Fibroblast of lung (primary cell): ENCODE data around the gene RNF32.

Experiments
- EZH2 ChIP-seq: IDR thresholded peaks from 2 replicates; pipeline ENCODE4 v1.5.1; 2012; ENCODE audit warnings: low read length, control low read depth, mild to moderate bottlenecking; ENCODE audit errors: missing control alignments
- TF ChIP-seq, protein P1 (sequence below), 2 donors: IDR thresholded peaks in 1 of 2; conservative IDR thresholded peaks in 1 of 2; 1 replicate in 1 of 2; 2 replicates in 1 of 2; pipeline ENCODE4 v1.5.1; 2011 to 2012; ENCODE audit warnings: low read length in 2 of 2, control low read depth in 1 of 2, inconsistent platforms in 1 of 2, low read depth in 1 of 2, mild to moderate bottlenecking in 1 of 2

DNA sequence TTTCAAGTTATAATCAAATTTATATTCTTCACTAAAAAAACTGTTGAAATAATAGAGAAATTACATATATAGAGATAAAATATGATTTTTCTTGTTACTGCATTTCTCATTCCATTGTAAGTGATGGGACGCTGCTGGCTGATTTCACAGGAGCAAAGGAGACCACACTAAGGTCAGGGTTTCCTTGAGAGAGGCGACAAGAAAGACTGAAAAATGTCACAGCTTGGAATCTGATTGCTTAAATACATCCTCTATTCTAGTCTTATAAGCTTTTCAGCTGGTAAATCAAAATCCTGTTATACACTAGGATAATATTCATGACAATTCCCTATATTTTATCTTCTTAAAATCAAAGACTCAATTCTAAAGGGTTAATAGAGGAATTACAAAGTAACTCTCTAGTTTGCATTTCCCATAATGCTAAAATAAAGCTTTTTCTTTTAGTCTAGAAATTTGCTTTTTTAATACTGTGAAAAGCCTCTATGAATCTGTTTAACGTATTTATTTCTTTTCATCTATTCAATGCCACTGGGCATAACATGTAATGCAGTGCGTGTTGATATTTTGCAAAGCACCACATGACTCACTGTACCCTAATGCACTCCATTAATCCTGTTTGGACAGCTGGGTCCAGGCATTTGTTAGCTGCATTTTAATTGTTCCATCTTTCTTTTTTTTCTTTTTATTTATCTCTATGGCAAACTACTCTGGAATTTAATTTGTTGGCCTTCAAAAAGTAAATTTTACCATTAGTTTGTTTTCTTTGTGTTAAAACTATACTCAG is 81.7 kb downstream of the RNF32 start:
- TF ChIP-seq, protein P1, sequence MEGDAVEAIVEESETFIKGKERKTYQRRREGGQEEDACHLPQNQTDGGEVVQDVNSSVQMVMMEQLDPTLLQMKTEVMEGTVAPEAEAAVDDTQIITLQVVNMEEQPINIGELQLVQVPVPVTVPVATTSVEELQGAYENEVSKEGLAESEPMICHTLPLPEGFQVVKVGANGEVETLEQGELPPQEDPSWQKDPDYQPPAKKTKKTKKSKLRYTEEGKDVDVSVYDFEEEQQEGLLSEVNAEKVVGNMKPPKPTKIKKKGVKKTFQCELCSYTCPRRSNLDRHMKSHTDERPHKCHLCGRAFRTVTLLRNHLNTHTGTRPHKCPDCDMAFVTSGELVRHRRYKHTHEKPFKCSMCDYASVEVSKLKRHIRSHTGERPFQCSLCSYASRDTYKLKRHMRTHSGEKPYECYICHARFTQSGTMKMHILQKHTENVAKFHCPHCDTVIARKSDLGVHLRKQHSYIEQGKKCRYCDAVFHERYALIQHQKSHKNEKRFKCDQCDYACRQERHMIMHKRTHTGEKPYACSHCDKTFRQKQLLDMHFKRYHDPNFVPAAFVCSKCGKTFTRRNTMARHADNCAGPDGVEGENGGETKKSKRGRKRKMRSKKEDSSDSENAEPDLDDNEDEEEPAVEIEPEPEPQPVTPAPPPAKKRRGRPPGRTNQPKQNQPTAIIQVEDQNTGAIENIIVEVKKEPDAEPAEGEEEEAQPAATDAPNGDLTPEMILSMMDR (conservative IDR thresholded peaks at IDR 0.05 in 1 of 2, IDR thresholded peaks at IDR 0.05 in 1 of 2; ENCODE audit: low read depth in 1 of 2, low read length in 2 of 2), result no peak
- no peak for TF ChIP-seq EZH2
